LHCN-M2 (cell line): Measurements from ENCODE around the gene MAP4K2. TPM values are rescaled to one million over a fixed set of nuclear protein-coding genes. Genes with fewer than 3 reads are reported as not detected.
"Not testable (repeated sequence)": the region's sequence is repeated elsewhere in the genome, so short reads cannot be mapped to it uniquely, and the experiment has no call there.

Experiments used
- DNase-seq: peaks from one replicate; pipeline ENCODE4 v3.0.0-alpha.2; 2012; ENCODE audit warnings: low read depth
- total RNA-seq: library from RNA; depleted of rRNA; stranded (reverse); fragments of >200 nt; gene quantifications from 2 replicates; pipeline ENCODE4 v1.2.3, GENCODE V29; 2014

Gene MAP4K2
- total RNA-seq, 1 experiment from 2014 or later: 10.8 TPM

- DNase-seq: no peak
Observed at GRCh38 chr11:64838600-64839334, 35.8 kb upstream of the MAP4K2 start.

- DNase-seq: no peak
Observed at GRCh38 chr11:64837887-64838351, 34.9 kb upstream of the MAP4K2 start.

DNA sequence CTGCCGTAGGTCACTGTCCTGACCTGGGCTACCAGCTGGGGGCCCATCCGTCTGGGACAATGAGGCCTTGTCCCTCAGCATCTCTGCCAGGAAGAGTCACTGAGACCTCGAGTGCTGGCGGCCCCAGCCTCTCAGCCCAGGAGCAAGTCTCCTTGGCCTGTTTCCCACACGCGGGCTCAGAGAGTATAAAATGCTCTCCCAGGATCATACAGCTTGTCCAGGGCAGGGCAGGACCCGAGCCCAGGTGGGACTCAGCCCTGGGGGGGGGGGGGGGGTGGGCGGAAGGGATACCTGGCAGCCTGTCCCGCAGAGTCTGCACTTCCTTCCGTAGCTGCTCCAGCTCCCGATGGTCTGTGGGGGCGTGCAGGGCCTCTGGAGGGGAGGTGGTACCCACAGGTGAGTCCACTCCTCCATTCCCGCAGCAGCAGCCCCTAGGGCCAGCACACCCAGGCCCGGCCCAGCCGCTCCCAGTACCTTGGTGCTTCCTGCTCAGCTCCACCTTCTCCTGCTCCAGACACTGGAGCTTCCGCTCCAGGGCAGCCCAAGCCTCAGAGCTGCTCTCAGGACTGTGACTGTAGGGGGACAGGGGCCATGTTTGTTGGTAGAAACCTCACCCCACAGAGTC, 33.5 kb upstream of the MAP4K2 start:
- DNase-seq: no peak

- DNase-seq: no peak
Observed at GRCh38 chr11:64835616-64836447, 32.8 kb upstream of the MAP4K2 start.

DNA sequence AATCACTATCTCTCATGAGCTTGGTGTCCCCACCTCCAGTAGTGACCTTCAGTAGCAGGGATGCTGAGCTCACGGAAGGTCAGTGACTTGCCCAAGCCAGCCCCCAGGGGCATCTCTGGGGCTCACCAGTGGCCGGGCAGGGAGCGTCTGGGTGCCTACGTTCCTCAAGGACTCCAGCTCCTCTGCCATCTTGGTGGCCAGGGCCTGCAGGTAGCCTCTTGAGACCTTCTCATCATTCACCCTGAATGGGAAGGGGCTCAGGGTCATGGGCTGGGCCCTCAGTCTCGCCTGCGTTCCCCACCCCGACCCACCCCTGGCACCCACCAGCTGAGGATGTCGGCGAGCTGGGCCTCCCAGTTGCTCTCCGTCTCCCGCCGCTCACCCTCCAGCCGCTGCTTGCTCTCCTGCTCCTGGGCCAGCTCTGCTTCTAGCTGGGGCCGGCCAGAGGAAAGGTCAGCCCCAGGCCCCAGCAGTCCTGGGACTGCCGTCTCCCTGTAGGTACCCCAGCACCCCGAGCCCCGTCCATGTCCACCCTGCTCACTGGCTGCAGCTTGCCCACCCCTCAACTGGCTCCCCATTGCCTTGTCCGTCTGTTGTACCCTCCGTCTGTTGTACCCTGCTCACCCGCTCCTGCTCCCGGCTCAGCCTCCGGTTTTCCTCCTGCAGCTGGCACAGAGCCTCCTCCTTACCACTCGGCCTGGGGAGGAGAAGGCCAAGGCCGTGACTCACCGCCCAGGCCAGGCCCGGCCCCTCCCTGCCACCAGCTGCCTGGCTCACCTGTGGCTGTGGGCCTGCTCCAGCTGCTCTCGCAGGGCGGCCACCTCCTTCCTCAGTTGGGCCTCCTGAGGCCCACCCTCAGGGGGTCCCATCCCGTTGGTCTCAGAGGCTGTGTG, 32.0 kb upstream of the MAP4K2 start:
- peak; percentile 58 for DNase-seq

DNA sequence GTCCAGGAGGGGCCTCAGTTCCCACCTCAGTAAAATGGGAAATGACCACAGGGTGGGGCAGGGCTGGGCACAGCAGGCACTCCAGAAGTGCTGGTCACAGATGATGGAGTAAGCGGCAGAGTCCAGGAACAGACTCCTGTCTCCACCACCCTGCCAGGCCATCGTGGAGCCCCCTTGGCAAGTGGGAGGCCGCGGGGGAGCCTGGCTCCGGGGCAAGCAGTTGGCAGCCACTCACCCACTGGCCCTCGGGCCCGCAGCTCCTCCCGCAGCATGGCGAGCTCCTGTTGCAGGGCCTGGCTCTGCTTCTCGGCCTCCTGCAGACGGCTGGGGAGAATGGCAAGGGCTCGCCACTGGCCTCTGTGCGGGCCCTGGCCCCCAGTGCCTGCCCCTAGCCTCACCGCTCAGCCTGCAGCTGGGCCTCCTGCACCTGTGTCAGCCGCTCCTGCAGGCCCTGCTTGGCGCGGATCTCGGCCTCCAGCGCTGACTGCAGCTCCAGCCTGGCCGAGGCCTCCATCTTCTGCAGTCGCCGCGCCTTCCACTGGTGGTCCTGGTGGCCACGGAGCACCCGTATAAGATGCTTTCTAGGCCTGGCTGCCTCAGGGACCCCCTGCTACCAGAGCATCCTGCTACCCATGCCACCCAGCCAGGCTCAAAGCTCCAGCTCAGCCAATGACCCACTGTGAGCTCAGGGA, 31.2 kb upstream of the MAP4K2 start:
- DNase-seq: no peak

DNA sequence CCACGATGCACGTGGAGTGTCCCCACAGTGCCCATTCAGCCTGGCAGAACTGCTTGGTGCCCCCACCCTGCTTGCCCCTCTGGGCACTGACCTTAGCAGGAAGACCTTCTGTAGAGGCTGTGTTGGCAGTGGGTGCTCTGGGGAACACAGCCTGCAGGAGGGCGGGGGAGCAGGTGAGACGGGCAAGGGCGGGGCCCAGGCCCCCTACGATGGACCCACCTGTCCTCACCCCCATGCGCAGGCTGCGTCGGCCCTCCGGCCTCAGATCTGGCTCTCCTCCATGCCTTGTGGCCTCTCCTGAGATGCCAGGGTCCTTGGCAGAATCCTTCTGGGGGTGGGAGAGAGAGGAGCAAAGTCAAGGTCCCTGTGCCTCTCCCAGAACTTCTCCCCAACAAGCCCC, 30.5 kb upstream of the MAP4K2 start:
- DNase-seq: no peak

GRCh38 chr11:64833198-64833502, 30.1 kb upstream of the MAP4K2 start:
- DNase-seq: no peak

GRCh38 chr11:64832467-64833197, 29.6 kb upstream of the MAP4K2 start:
- no peak for DNase-seq

- DNase-seq: no peak
Observed at GRCh38 chr11:64831411-64831891, 28.4 kb upstream of the MAP4K2 start.

- DNase-seq: no peak
Observed at GRCh38 chr11:64829536-64830251, 26.7 kb upstream of the MAP4K2 start.

- DNase-seq: no peak
Observed at GRCh38 chr11:64827451-64827839, 24.4 kb upstream of the MAP4K2 start.

DNA sequence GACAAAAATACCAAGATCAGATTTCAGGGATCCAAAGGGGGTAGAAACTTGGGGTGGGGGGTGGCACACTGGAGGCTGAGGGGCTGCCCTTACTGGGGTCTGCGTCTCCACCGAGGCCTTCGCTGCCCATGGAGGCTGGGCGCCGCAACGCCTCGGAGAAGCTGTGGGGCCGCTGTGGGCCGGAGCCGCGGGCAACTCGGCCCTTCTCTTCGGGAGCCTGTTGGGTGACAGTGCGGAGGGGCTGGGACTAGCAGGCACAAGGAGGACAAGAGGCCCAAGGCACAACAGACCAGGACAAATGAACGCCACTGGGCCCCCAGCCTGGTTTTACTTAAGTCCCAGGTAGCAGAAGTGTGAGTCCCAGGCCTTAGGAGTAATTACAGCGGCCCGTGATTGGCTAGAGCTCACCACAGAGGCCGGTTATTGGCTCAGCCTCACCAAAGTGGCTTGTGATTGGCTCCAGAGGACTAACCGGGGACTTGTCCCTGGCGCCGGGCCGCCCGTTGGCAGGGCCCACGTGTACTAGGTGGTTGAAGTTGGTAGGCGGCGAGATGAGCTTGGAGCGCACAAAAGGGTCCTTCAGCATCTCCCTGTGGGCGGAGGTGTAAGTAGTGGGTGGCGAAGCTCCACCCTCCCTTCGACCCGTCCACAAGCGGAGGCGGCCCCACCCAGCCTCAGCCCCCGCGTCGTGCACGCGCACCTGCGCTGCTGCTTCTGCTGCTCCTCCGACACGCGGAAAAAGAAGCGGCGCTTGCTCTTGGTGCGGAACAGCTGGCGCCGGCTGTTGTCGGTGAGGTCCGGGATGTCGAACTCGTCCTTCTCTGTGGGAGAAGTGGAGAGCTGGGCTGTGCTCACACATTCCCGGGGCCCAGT, 23.8 kb upstream of the MAP4K2 start:
- DNase-seq: no peak

DNA sequence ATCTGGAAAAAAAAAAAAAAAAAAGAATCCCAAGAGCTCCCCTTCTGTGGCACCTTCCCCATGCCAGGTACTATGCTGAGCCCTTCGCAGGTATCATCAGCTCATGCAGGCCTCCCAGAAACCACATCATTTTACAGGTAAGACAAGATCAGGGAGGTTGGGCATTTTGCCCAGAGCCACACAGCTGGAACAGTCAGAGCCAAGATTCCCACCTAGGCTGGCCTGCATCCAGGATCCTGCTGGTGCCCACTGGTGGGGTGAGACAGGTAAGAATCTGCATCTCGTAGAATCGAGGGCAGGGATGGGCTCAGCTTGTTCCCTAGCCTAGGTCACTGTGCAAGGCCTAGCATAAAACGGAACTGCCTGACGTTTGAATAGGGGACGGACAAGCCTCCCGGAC, 23.0 kb upstream of the MAP4K2 start:
- DNase-seq: no peak

DNA sequence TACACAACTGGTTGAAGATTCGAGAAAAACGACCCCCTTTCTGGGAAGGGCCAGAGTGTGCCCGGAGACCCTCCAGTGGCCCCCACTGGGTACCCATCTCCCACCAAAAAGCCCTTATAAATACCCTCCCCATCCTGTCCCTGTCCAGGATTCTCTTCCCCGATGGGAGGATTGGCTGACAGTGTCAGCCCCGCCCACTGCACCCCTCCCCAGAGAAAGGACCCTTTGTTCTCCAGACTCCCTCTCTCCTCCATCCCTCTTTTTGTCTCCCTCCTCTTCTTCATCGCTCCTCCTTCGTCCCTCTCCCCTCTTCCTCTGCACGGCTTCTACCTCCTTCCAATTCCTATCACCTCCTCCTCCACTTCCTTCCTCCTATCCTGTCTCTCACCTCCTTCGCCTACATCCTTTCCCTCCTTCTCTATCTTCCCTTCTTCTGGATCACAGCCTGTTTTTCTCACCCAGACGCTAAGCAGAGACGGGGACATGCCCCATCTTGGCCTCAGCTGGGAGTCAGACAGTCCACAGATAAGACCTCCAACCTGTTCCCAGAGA, 20.6 kb upstream of the MAP4K2 start:
- DNase-seq: no peak

DNA sequence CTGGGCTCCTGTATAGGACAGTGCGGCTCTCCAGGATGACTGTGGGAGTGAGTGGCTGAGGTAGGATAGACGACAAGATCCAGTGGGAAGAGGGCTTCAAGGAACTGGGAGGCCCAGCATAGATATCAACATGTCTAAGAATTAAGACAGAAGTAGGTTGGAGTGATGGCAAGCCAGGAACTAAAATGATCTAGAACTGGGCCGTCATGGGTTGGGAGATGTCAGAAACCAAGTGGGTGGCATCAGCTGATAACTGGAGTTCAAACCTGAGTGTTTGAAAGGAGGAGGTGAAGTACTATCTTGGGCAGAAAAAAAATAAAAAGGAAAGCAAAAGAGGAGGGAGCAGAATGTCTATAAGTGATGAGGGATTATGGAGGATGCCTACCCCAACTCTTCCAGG, 14.5 kb upstream of the MAP4K2 start:
- no peak for DNase-seq

GRCh38 chr11:64815433-64815832, 12.4 kb upstream of the MAP4K2 start:
- DNase-seq: not testable (repeated sequence)

GRCh38 chr11:64814712-64815187, 11.7 kb upstream of the MAP4K2 start:
- DNase-seq: no peak
